ENCODE data around the gene IGFL4. TPM values are rescaled to one million over a fixed set of nuclear protein-coding genes. Genes with fewer than 3 reads are reported as not detected.
"Not testable (repeated sequence)": the region's sequence is repeated elsewhere in the genome, so short reads cannot be mapped to it uniquely, and the experiment has no call there.

The IGFL4 gene
- total and polyA plus RNA-seq, 2 experiments from 2014 or later = 0.83 to 1.1 TPM

- H3K27me3 ChIP-seq = peaks cover 17% of the 10 kb centered on the region
- no peak overlapping the region for H3K4me2 ChIP-seq
- TF ChIP-seq CTCF (IDR thresholded peaks at IDR 0.05; ENCODE audit: poor library complexity) (no peak), EZH2 (IDR thresholded peaks at IDR 0.05; ENCODE audit: borderline replicate concordance) (no peak), EZH2phosphoT487 (IDR thresholded peaks at IDR 0.05; ENCODE audit: low read depth, severe bottlenecking, unreplicated experiment) (no peak)
- no peaks in the 10 kb centered on the region for H3K36me3 ChIP-seq (replicated peaks; ENCODE audit: insufficient read depth, low read depth)
- no peaks in the 10 kb centered on the region for H3K4me1 ChIP-seq (ENCODE audit: insufficient read depth)
- H4K20me1 ChIP-seq (ENCODE audit: insufficient read depth, poor library complexity, severe bottlenecking) = no peaks in the 10 kb centered on the region
- H3K4me3 ChIP-seq = no peak overlapping the region
- no peaks in the 10 kb centered on the region for H3K9me2 ChIP-seq (replicated peaks; ENCODE audit: insufficient read depth)
- 64% methylated on average over 3 of the region's 3 CpGs for WGBS (ENCODE audit: low lambda C conversion rate, missing lambda C conversion rate)
- H3K27ac ChIP-seq = no peak overlapping the region
- DNase-seq (ENCODE audit: low spot score) = peak; percentile 26
- no peak overlapping the region for H2AFZ ChIP-seq
- H3K79me2 ChIP-seq = no peaks in the 10 kb centered on the region
- H3K9me3 ChIP-seq (ENCODE audit: low read depth) = no peaks in the 10 kb centered on the region
These were observed 39.8 kb upstream of the IGFL4 start for GRCh38 chr19:46080561-46080960.

- Histone ChIP-seq H3K4me1 (ENCODE audit: insufficient read depth) (no peaks in the 10 kb centered on the region), H3K27me3 (peaks cover 27% of the 10 kb centered on the region), H3K9me2 (replicated peaks; ENCODE audit: insufficient read depth) (no peaks in the 10 kb centered on the region), H3K4me3 (no peak overlapping the region), H3K4me2 (no peak overlapping the region), H3K36me3 (replicated peaks; ENCODE audit: insufficient read depth, low read depth) (no peaks in the 10 kb centered on the region), H4K20me1 (ENCODE audit: insufficient read depth, poor library complexity, severe bottlenecking) (no peaks in the 10 kb centered on the region), H3K79me2 (no peaks in the 10 kb centered on the region), H3K9me3 (ENCODE audit: low read depth) (no peaks in the 10 kb centered on the region), H3K27ac (no peak overlapping the region), H2AFZ (no peak overlapping the region)
- no peak for DNase-seq (ENCODE audit: low spot score)
- 85% methylated on average over 7 of the region's 7 CpGs for WGBS (ENCODE audit: low lambda C conversion rate, missing lambda C conversion rate)
- TF ChIP-seq CTCF (IDR thresholded peaks at IDR 0.05; ENCODE audit: poor library complexity) = no peak
- no peak for TF ChIP-seq EZH2 (IDR thresholded peaks at IDR 0.05; ENCODE audit: borderline replicate concordance)
- TF ChIP-seq EZH2phosphoT487 (IDR thresholded peaks at IDR 0.05; ENCODE audit: low read depth, severe bottlenecking, unreplicated experiment) = no peak
These were observed 38.8 kb upstream of the IGFL4 start for GRCh38 chr19:46079576-46079975.

GRCh38 chr19:46078573-46079332 lies 38.0 kb upstream of the IGFL4 start:
- TF ChIP-seq CTCF (IDR thresholded peaks at IDR 0.05; ENCODE audit: poor library complexity) = peak; percentile 51
- not testable (repeated sequence) for H4K20me1 ChIP-seq (ENCODE audit: insufficient read depth, poor library complexity, severe bottlenecking); H3K36me3 ChIP-seq (replicated peaks; ENCODE audit: insufficient read depth, low read depth); H3K4me2 ChIP-seq; H3K9me3 ChIP-seq (ENCODE audit: low read depth); H3K27ac ChIP-seq; H3K4me1 ChIP-seq (ENCODE audit: insufficient read depth); H3K79me2 ChIP-seq; H3K9me2 ChIP-seq (replicated peaks; ENCODE audit: insufficient read depth); H3K4me3 ChIP-seq; H2AFZ ChIP-seq
- peaks cover 29% of the 10 kb centered on the region for H3K27me3 ChIP-seq
- peak; percentile 49 for DNase-seq (ENCODE audit: low spot score)
- WGBS (ENCODE audit: low lambda C conversion rate, missing lambda C conversion rate) = 71% methylated on average over 35 of the region's 71 CpGs

Measured in hepatocyte (in vitro differentiated cells).